Sigmoid colon (tissue), 4 donors: ENCODE results near the gene TBCD.

Experiments used
- POLR2AphosphoS5 ChIP-seq, 4 donors: sonication (generic); formaldehyde crosslinking; IDR thresholded peaks; one replicate each; pipeline ENCODE4 v1.6.1; 2017; ENCODE audit warnings: antibody characterized with exemption in 4 of 4
- TF ChIP-seq, protein P1 (sequence below), 4 experiments: fragments of 450-650 bp in 3 of 4; fragments of 200-600 bp in 1 of 4; IDR thresholded peaks; one replicate each; pipeline ENCODE4 v1.5.1; 2016 to 2019; ENCODE audit warnings: antibody characterized with exemption in 4 of 4, mild to moderate bottlenecking in 3 of 4, moderate library complexity in 2 of 4

DNA sequence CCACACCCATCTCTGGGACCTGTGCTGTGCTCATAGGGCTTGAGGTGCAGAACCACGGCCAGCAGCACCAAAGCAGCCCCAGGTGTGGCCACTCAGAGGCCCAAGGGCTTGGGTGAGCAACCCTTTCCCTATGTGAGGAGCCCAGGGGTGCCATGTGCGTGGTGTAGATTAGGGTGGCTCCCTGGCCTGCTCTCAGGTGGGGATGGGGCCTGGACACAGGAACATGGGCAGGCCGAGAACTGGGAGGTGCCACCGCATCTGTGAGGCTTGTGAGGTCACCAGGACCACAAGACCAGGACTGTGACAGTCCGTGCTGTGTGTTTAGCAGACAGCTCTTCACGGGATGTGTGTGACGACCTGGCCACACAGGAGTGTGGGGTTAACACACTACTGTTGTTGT lies 191.5 kb downstream of the TBCD start:
- TF ChIP-seq, protein P1, sequence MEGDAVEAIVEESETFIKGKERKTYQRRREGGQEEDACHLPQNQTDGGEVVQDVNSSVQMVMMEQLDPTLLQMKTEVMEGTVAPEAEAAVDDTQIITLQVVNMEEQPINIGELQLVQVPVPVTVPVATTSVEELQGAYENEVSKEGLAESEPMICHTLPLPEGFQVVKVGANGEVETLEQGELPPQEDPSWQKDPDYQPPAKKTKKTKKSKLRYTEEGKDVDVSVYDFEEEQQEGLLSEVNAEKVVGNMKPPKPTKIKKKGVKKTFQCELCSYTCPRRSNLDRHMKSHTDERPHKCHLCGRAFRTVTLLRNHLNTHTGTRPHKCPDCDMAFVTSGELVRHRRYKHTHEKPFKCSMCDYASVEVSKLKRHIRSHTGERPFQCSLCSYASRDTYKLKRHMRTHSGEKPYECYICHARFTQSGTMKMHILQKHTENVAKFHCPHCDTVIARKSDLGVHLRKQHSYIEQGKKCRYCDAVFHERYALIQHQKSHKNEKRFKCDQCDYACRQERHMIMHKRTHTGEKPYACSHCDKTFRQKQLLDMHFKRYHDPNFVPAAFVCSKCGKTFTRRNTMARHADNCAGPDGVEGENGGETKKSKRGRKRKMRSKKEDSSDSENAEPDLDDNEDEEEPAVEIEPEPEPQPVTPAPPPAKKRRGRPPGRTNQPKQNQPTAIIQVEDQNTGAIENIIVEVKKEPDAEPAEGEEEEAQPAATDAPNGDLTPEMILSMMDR (IDR thresholded peaks at IDR 0.05) = no peak
- TF ChIP-seq POLR2AphosphoS5 (IDR thresholded peaks at IDR 0.05) = no peak
